ENCODE measurements around the gene TMEM184B. TPM values are rescaled to one million over a fixed set of nuclear protein-coding genes. Genes with fewer than 3 reads are reported as not detected.
A peak's percentile ranks its signal among the peaks of the same experiment; 100 is the strongest.

TMEM184B gene
- total RNA-seq, 4 donors from 2014 or later = 42.9 to 92.2 (median 74.5) TPM

DNA sequence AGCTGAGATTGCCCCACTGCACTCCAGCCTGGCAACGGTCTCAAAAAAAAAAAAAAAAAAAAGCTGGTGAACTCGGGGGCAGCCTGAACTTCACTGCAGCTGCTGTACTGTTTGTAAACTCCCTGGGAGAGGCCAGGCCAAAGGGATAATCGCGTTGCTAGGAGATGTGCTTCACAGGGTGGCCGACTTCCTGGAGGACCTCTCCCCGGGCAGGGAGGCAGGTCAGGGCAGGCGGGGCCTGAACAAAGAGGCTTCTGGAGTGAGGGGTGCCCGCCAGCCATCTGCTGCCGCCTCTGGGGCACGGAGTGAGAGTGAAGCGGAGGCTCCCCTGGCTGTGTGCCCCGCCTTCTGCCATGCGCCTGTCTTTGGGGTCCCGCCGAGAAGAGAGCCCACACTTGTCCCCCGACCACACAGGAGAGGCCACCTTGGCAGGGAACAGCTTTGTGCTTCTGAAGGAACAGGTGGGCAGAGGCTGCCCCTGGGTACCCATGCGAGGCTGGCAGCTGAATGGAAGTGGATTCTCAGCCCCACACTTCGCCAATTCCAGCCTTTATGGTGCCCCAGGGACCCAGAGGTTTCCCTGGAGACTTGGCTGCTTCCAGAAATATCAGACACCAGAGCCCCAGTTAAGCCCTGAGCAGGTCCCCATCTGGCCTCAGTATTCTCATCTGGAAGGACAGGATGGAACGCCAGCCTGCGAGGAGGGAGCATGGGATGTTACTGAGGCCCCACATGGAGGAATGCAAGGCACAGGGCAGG, 29.6 kb downstream of the TMEM184B start:
- Histone ChIP-seq H3K36me3 (peaks cover 26 to 38% of the 10 kb centered on the region in 2 donors), H3K4me1 (peaks cover 19 to 40% of the 10 kb centered on the region in 2 donors), H3K9me3 (no peaks in the 10 kb centered on the region), H3K27me3 (no peaks in the 10 kb centered on the region), H3K4me3 (replicated peaks in 1 of 3) (no peak overlapping the region), H3K27ac (peak overlapping the region in 1 of 3 donors; percentile 17)
- 64 to 69% methylated on average over 19 to 20 of the region's 20 CpGs for WGBS, 2 donors
- peak in 1 of 2 donors; percentile 14 for DNase-seq
- TF ChIP-seq, protein P1, sequence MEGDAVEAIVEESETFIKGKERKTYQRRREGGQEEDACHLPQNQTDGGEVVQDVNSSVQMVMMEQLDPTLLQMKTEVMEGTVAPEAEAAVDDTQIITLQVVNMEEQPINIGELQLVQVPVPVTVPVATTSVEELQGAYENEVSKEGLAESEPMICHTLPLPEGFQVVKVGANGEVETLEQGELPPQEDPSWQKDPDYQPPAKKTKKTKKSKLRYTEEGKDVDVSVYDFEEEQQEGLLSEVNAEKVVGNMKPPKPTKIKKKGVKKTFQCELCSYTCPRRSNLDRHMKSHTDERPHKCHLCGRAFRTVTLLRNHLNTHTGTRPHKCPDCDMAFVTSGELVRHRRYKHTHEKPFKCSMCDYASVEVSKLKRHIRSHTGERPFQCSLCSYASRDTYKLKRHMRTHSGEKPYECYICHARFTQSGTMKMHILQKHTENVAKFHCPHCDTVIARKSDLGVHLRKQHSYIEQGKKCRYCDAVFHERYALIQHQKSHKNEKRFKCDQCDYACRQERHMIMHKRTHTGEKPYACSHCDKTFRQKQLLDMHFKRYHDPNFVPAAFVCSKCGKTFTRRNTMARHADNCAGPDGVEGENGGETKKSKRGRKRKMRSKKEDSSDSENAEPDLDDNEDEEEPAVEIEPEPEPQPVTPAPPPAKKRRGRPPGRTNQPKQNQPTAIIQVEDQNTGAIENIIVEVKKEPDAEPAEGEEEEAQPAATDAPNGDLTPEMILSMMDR (IDR thresholded peaks at IDR 0.05) = no peak
- no peak for TF ChIP-seq POLR2A (IDR thresholded peaks at IDR 0.05)
- intact Hi-C loops (cut with DNase I) = no loop called here

DNA sequence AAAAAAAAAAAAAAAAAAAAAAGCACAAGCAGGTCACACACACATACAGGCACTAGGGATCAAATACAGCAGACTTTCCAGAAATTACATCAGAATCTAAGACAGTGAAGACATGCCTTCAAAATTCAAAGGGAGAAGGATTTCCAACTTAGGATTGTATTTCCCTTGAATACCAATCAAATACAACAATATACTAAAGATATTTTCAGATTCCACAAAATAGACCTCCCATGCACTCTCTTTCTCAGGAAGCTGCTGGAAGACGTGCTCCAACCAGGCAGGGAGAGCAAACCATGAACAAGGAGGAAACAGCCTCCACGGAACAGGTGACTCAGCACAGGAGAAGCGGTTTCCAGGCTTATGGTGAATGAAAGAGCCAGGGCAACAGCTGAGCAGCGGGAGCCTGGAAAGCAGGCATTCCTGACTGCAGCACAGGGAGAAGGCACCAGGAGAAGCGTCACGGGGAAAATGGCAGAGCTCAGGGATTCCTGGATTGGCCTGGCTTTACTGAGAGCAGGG, 32.0 kb downstream of the TMEM184B start:
- intact Hi-C loops (cut with DNase I) = no loop called here
- H3K4me3 ChIP-seq (replicated peaks in 1 of 3) = no peak overlapping the region
- WGBS, 2 donors = 80 to 89% methylated on average over 6 of the region's 6 CpGs
- no peaks in the 10 kb centered on the region for H3K27me3 ChIP-seq
- peaks cover 17 to 22% of the 10 kb centered on the region in 2 donors for H3K36me3 ChIP-seq
- TF ChIP-seq, protein P1 (IDR thresholded peaks at IDR 0.05) = no peak
- TF ChIP-seq POLR2A (IDR thresholded peaks at IDR 0.05) = no peak
- peak overlapping the region in 1 of 3 donors; percentile 72 for H3K27ac ChIP-seq
- no peaks in the 10 kb centered on the region for H3K9me3 ChIP-seq
- H3K4me1 ChIP-seq = peaks cover 37 to 64% of the 10 kb centered on the region in 2 donors
- peak; percentile 31 to 59 for DNase-seq

DNA sequence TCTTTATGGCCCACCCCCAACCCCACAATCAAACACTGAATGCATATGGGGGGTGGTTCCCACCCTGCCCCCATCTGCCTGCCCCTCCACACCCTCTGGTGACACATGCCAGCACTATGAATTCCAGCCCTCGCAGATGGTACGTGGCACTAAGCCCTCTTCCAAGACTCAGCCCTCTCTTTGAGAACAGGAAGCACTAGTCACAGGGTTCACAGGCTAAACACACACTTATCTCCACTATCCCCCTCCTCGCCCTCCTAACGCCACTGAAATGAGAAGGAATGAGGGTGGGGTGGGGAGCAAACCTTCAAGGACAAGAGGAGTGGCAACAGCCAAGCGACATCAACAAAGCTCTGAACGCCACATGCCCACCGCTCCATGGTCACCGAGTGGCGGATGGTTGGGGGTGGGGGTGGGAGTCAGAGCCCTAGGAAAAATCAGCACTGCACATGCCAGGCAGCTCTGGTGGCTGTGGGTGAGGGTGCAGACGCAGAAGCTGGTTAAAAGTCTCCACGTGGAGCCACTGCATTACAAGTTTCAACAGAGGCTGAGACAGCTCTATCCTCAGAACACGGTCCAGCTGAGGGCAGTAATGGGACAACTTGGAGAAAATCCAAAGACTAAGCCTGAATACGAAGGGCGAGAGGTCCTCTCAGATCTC, 33.6 kb downstream of the TMEM184B start:
- no peaks in the 10 kb centered on the region for H3K27me3 ChIP-seq
- 21 to 33% methylated on average over 14 of the region's 14 CpGs for WGBS, 2 donors
- peaks cover 7 to 15% of the 10 kb centered on the region in 2 donors for H3K36me3 ChIP-seq
- peak; percentile 78 to 85 for DNase-seq
- no peak overlapping the region for H3K4me3 ChIP-seq (replicated peaks in 1 of 3)
- peaks cover 39 to 73% of the 10 kb centered on the region in 2 donors for H3K4me1 ChIP-seq
- intact Hi-C loops (cut with DNase I) = no loop called here
- TF ChIP-seq, protein P1 (IDR thresholded peaks at IDR 0.05) = peak in 4 of 6 experiments; percentile 8 to 45 (median 39)
- TF ChIP-seq POLR2A (IDR thresholded peaks at IDR 0.05) = no peak
- no peaks in the 10 kb centered on the region for H3K9me3 ChIP-seq
- peak overlapping the region; percentile 50 to 72 (median 71) for H3K27ac ChIP-seq

DNA sequence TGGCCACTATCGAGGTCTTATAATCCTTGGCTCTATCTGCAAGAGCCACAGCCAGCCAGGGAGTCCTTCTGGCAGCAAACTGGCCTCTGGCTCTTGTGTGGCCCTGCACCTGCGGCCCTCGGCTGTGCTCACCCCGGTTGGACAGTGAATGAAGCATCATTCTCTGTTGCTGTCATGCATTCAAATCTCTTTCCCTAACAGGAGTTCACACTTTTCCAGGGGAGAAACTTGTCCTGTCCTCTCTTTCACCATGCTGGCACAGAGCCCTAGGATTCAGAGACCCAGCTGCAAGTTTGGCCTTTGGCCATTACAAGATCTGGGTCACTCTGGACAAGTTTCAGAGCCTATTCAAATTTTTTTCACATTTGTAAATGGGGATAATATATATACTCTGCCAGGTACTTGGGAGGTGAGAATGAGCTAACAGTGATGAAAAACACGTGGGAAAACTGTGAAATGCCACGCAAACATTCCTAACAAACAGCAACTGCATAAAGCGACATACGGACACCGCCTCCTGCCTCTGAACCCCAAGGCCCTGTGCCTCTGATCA, 34.2 kb downstream of the TMEM184B start:
- intact Hi-C loops (cut with DNase I) = no loop called here
- TF ChIP-seq, protein P1 (IDR thresholded peaks at IDR 0.05) = no peak
- TF ChIP-seq POLR2A (IDR thresholded peaks at IDR 0.05) = no peak
- Histone ChIP-seq H3K4me1 (peaks cover 39 to 77% of the 10 kb centered on the region in 2 donors), H3K27ac (peak overlapping the region; percentile 50 to 72 (median 71)), H3K9me3 (no peaks in the 10 kb centered on the region), H3K27me3 (no peaks in the 10 kb centered on the region), H3K4me3 (replicated peaks in 1 of 3) (no peak overlapping the region), H3K36me3 (peaks cover 4 to 9% of the 10 kb centered on the region in 2 donors)
- DNase-seq = peak; percentile 67 to 71
- WGBS, 2 donors = 65 to 69% methylated on average over 9 of the region's 9 CpGs
